ENCODE measurements around the gene NOMO2.
"Not testable (repeated sequence)": the region's sequence is repeated elsewhere in the genome, so short reads cannot be mapped to it uniquely, and the experiment has no call there.

GRCh38 chr16:18387767-18388166 is 174.1 kb downstream of the NOMO2 start:
- TF ChIP-seq MAX (IDR thresholded peaks at IDR 0.05); RAD21 (IDR thresholded peaks at IDR 0.05; ENCODE audit: low read depth); POLR2AphosphoS5 (IDR thresholded peaks at IDR 0.05; ENCODE audit: low read depth, low read length); CEBPB (IDR thresholded peaks at IDR 0.05; ENCODE audit: low read depth); POLR2A (IDR thresholded peaks at IDR 0.05; ENCODE audit: borderline replicate concordance, extremely low read depth, insufficient read depth, insufficient read length); EGR1 (IDR thresholded peaks at IDR 0.05; ENCODE audit: low read depth); EZH2phosphoT487 (IDR thresholded peaks at IDR 0.05; ENCODE audit: borderline replicate concordance); CTCF (IDR thresholded peaks at IDR 0.05 in 2 of 3, conservative IDR thresholded peaks at IDR 0.05 in 1 of 3; ENCODE audit: borderline replicate concordance in 1 of 3, insufficient read depth in 1 of 3, low read depth in 2 of 3, low read length in 2 of 3); EZH2 (IDR thresholded peaks at IDR 0.05); SIN3A (IDR thresholded peaks at IDR 0.05; ENCODE audit: low read depth): not testable (repeated sequence)

Data from HCT116 (cell line).